Measurements from ENCODE around the gene TRABD2A.
"Not testable (repeated sequence)": the region's sequence is repeated elsewhere in the genome, so short reads cannot be mapped to it uniquely, and the experiment has no call there.

TRABD2A gene

GRCh38 chr2:84879584-84880394 lies 1.1 kb downstream of the TRABD2A start:
- no peak for DNase-seq

DNA sequence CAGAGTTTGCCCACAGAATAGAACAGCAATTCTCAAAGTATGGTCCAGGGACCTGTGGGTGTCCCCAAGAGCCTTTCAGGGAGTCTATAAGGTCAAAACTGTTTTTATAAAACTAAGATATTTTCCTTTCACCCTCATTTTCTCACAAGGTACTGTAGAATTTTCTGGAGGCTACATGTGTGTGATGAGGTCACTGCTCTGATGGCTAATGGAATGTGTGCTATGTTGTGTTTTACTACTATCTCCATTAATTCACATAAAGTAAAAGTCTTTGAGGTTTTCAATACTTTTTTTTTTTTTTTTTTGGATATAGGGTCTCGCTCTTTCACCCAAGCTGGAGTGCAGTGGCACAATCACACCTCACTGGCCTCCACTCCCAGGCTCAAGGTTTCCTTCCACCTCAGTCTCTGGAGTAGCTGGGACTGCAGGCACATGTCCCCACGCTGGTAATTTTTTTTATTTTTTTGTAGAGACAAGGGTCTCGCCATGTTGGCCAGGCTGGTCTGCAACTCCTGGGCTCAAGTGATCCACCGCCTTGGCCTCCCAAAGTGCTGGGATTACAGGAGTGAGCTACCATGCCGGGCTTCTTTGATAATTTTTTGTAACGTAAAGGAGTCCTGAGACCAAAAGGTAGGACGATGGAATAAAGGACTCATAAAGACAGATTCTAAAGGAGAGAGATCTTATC lies 1.8 kb downstream of the TRABD2A start:
- DNase-seq = no peak

DNA sequence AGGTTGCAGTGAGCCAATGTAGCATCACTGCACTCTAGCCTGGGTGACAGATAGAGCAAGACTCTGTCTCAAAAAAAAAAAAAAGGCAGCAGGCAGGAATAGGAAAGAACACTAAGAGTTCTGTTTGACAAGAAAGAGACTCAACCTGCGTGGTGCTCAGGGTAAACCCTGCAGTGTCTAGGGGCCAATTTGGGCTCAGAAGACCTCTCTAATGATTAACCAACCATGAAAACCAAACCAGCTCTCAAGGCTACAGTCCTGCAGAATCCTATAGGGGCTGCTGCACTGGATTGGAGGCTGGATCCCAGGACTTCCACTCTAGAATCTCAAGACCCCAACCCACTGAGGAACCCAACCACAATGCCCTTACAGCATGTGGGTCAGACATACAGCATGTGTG lies 2.4 kb downstream of the TRABD2A start:
- DNase-seq = no peak

GRCh38 chr2:84876369-84876768 lies 4.5 kb downstream of the TRABD2A start:
- no peak for DNase-seq

DNA sequence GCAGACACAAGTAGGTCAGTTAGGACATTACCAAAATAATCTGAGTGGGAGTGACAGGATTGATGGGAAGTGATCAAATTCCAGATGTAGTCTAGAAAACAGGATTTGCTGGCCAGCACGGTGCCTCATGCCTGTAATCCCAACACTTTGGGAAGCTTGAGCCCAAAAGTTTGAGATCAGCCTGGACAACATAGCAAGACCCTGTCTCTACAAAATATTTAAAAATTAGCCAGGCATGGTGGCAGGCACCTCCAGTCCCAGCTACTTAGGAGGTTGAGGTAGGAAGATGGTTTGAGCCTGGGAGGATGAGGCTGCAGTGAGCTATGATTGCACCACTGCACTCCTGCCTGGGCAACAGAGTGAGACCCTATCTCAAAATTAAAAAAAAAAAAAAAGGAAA lies 5.3 kb downstream of the TRABD2A start:
- DNase-seq = not testable (repeated sequence)

GRCh38 chr2:84875213-84875560 lies 5.7 kb downstream of the TRABD2A start:
- DNase-seq = no peak

GRCh38 chr2:84874381-84875212 lies 6.3 kb downstream of the TRABD2A start:
- DNase-seq = no peak

- DNase-seq = no peak
Measured at GRCh38 chr2:84873350-84873749, 7.5 kb downstream of the TRABD2A start.

- not testable (repeated sequence) for DNase-seq
Measured at GRCh38 chr2:84872691-84873090, 8.2 kb downstream of the TRABD2A start.

GRCh38 chr2:84870306-84870705 lies 10.6 kb downstream of the TRABD2A start:
- no peak for DNase-seq

GRCh38 chr2:84868327-84868726 lies 12.6 kb downstream of the TRABD2A start:
- not testable (repeated sequence) for DNase-seq

DNA sequence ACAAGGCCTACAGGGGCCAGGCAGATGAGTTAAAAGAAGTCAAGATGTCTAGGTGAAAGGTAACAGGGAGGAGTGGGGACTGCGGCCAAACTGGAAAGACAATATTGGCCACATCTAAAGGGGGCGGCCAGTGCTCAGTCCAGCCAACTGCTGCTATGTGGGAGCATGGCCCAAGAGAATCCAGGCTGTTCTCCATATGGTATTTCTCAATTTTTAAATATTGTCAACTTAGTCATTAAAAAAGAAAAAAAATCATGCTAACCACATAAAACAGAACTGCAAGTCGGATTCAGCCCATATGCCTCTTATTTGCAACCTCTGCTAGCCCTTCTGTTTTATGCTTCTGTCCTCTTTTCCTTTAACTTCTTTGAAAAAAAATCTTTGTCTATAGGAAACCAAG lies 14.8 kb downstream of the TRABD2A start:
- DNase-seq = no peak

- no peak for DNase-seq
Measured at GRCh38 chr2:84865181-84865783, 15.6 kb downstream of the TRABD2A start.

DNA sequence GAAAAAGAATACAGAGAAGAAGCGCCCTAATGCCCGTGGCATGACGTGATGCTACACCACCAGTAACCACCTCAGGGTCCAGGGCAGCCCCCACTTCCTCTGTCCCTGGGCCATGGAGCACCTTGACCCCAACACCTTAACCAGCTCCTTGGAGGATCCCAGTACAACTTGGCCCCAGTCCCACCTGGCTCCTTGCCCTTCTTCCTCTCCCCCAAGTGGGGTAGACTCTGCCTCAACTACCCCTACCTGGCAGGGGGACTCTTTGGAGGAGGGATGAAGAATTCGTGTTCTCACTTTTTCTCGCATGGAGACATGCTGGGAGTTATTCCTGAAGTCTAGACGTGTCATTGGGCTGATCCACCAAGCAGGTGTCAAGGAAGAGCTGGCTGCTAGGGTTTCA lies 18.9 kb downstream of the TRABD2A start:
- DNase-seq = no peak

DNA sequence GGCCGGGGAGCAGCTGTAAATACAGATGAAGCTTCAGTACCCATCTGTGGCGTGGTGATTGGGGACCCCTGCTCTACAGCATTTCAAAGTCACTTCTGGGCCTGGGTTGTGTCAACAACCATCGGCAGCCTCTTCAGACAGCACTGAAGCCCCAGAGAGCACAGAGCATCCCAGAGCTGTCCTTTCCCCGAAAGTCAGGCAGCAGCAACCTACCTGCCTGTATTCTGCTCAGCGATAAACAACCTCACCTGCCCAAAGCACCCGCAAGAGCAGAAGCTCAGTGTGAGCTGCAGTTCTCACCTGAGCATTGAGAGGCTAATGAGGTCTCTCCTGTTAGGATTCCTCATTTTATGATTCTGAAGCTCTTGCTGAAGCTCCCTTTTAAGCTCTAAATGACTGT lies 19.3 kb downstream of the TRABD2A start:
- no peak for DNase-seq

- DNase-seq = no peak
Measured at GRCh38 chr2:84858937-84859336, 21.9 kb downstream of the TRABD2A start.

GRCh38 chr2:84858123-84858522 lies 22.8 kb downstream of the TRABD2A start:
- no peak for DNase-seq

GRCh38 chr2:84857566-84857965 lies 23.3 kb downstream of the TRABD2A start:
- DNase-seq = no peak

GRCh38 chr2:84856787-84857186 lies 24.1 kb downstream of the TRABD2A start:
- no peak for DNase-seq

GRCh38 chr2:84855731-84856130 lies 25.2 kb downstream of the TRABD2A start:
- no peak for DNase-seq

DNA sequence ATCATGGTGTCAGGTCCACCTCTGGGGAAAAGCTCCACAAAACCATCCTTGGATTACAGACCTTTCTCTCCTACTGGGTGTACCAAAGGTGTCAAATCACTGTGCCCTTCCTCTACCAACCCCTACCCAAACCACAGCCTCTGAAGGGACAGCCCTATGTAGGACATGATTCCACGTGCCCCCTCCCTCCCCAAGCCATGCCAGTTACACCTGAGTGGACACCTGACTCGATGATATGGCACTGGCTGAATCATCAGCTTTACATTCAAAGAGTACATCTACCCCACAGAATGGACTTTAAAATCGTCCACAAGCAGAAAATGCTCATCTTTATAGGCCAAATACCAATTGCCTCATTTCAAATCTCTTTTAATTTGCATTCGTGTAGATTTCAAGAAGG lies 26.0 kb downstream of the TRABD2A start:
- no peak for DNase-seq

DNA sequence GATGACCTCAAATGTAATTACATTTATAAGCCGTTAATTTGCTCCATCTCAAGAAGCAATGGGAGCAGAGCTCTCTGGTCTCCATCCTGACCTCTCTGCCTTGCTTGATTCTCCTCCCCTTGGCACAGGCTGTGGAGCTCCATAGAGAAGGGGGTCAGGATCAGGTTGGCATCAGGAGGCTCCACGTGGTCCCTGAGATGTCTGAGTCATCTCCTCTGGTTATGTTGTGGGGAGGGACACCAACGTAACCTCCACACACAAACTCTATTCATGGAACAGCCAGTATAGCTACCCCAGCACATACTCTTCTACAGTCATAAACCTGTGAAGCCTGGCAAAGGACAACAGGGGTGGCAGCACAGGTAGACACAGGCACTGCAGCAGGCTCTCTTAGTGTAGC lies 29.0 kb downstream of the TRABD2A start:
- DNase-seq = no peak

DNA sequence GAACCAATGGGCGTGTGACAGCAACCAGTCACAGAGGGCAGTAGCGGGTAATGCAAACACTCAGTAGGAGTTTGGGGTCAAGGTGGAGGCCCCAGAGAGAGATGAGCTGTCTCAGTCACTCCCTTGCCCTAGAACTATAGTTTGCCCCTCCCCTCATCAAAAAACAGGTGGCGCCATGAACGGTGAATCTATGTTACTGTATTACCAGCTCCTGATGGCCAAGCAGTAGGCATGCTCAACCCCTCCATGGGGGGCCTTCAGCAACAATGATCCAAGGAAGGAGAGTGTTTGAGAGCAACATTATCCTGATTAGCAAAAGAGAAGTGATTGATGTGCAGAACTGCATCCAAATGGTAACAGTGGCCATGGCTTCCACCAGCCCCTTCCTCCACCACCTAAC lies 30.4 kb downstream of the TRABD2A start:
- DNase-seq = no peak

All from KG1 (cell line).